Hepatocyte (in vitro differentiated cells): Measurements from ENCODE around the gene LRCH4. TPM values are rescaled to one million over a fixed set of nuclear protein-coding genes. Genes with fewer than 3 reads are reported as not detected.

Experiments used
- DNase-seq: peaks from one replicate; pipeline ENCODE4 v3.0.0-alpha.2; 2016; ENCODE audit warnings: low spot score
- H2AFZ ChIP-seq: fragments of 200-600 bp; sonication (generic); 2 replicates; pipeline ENCODE4 v1.6.0; 2016; ENCODE audit warnings: antibody characterized with exemption, mild to moderate bottlenecking
- H3K27ac ChIP-seq: fragments of 200-600 bp; sonication (generic); 2 replicates; pipeline ENCODE4 v1.5.1; 2016; ENCODE audit warnings: mild to moderate bottlenecking
- H3K27me3 ChIP-seq: fragments of 200-600 bp; sonication (generic); 2 replicates; pipeline ENCODE4 v1.6.1; 2016
- H3K36me3 ChIP-seq: fragments of 200-600 bp; sonication (generic); replicated peaks from 2 replicates; pipeline ENCODE4 v1.5.1; 2016; ENCODE audit warnings: low read depth; ENCODE audit not compliant: insufficient read depth
- H3K4me1 ChIP-seq: fragments of 200-600 bp; sonication (generic); 2 replicates; pipeline ENCODE4 v1.5.1; 2016; ENCODE audit warnings: mild to moderate bottlenecking, moderate library complexity; ENCODE audit not compliant: insufficient read depth
- H3K4me2 ChIP-seq: fragments of 200-600 bp; sonication (generic); 2 replicates; pipeline ENCODE4 v1.6.0; 2016
- H3K4me3 ChIP-seq: fragments of 200-600 bp; sonication (generic); 2 replicates; pipeline ENCODE4 v1.5.1; 2016; ENCODE audit warnings: mild to moderate bottlenecking
- H3K79me2 ChIP-seq: fragments of 200-600 bp; sonication (generic); 2 replicates; pipeline ENCODE4 v1.6.0; 2017; ENCODE audit warnings: mild to moderate bottlenecking
- H3K9me2 ChIP-seq: fragments of 200-600 bp; sonication (generic); replicated peaks from 2 replicates; pipeline ENCODE4 v1.6.0; 2017; ENCODE audit warnings: mild to moderate bottlenecking; ENCODE audit not compliant: insufficient read depth
- H3K9me3 ChIP-seq: fragments of 200-600 bp; sonication (generic); 2 replicates; pipeline ENCODE4 v1.5.1; 2016; ENCODE audit warnings: low read depth, mild to moderate bottlenecking
- H4K20me1 ChIP-seq: fragments of 200-600 bp; sonication (generic); 2 replicates; pipeline ENCODE4 v1.6.0; 2016; ENCODE audit warnings: mild to moderate bottlenecking; ENCODE audit not compliant: insufficient read depth, poor library complexity, severe bottlenecking
- EZH2 ChIP-seq: fragments of 200-600 bp; sonication (generic); IDR thresholded peaks from 2 replicates; pipeline ENCODE4 v1.6.1; 2016; ENCODE audit warnings: antibody characterized with exemption, mild to moderate bottlenecking, borderline replicate concordance
- EZH2phosphoT487 ChIP-seq: fragments of 200-600 bp; sonication (generic); IDR thresholded peaks from one replicate; pipeline ENCODE4 v1.6.1; 2018; ENCODE audit warnings: antibody characterized with exemption, mild to moderate bottlenecking, low read depth, moderate library complexity; ENCODE audit not compliant: unreplicated experiment, severe bottlenecking
- WGBS: methylation state at CpG from one replicate; pipeline ENCODE4 v1.1.6; 2016; ENCODE audit warnings: low lambda C conversion rate; ENCODE audit errors: missing lambda C conversion rate; 5-methylcytosine and 5-hydroxymethylcytosine counted together
- polyA plus RNA-seq: library from polyadenylated mRNA; unstranded; fragments of >200 nt; fragmentation: Nextera tagmentation; extraction: Ambion mirVana; gene quantifications from 2 replicates; pipeline ENCODE4 v1.2.1, GENCODE V29; 2016
- total RNA-seq: library from RNA; depleted of rRNA; stranded (reverse); fragments of >200 nt; gene quantifications from 2 replicates; pipeline ENCODE4 v1.2.3, GENCODE V29; 2014
- TF ChIP-seq, protein P1 (sequence below): fragments of 200-600 bp; sonication (generic); IDR thresholded peaks from 2 replicates; pipeline ENCODE4 v1.5.1; 2016; ENCODE audit warnings: antibody characterized with exemption, mild to moderate bottlenecking; ENCODE audit not compliant: poor library complexity

Gene LRCH4
- total and polyA plus RNA-seq, 2 experiments from 2014 or later = 40.3 to 105 TPM

DNA sequence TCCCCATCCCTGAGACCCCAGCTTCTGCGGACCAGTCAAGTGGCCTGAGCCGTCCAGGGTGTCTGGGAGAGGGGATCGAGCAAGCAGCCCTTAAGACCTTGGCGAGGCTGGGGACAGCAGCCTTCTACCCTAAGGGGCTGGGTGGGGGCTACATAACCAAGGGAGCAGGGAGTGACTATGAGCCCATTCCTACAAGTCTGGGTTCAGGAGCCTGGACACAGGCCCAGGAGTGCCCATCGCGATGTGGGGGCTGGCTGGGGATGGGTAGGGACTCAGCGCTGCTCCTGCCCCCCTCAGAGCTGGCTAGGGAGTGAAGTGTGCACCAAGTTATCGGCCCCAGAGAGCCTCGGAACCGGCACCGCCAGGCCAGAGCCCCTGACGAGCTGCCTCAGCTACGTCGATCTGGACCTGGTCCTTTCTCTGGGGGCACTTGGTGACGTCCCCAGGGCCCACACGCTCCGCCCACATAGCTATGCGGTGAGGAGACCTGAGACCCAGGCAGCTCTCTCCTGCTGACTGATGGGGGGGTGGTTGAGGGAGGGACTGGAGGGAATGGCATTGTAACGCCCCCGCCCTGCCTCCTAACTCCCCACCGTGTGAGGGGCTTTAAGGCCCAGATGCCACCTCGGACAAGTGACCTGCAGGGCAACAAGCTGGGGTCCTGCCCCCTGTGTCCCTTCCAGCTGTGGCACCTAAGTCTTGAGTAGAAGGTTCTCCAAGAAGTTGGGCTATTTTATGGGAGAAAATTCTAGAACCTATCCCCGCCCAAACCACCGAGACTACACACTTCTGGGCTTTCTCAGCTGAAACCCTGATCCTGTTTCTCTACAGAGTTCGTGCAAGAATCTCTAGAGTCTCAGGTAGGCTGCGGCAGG lies 14.7 kb downstream of the LRCH4 start:
- H3K36me3 ChIP-seq = no peaks in the 10 kb centered on the region
- H4K20me1 ChIP-seq = no peaks in the 10 kb centered on the region
- no peaks in the 10 kb centered on the region for H3K27me3 ChIP-seq
- peak overlapping the region; percentile 77 for H3K27ac ChIP-seq
- H3K79me2 ChIP-seq = no peaks in the 10 kb centered on the region
- H3K4me2 ChIP-seq = peak overlapping the region; percentile 51
- 59% methylated on average over 20 of the region's 26 CpGs for WGBS
- TF ChIP-seq EZH2phosphoT487 (no peak), EZH2 (no peak)
- TF ChIP-seq, protein P1, sequence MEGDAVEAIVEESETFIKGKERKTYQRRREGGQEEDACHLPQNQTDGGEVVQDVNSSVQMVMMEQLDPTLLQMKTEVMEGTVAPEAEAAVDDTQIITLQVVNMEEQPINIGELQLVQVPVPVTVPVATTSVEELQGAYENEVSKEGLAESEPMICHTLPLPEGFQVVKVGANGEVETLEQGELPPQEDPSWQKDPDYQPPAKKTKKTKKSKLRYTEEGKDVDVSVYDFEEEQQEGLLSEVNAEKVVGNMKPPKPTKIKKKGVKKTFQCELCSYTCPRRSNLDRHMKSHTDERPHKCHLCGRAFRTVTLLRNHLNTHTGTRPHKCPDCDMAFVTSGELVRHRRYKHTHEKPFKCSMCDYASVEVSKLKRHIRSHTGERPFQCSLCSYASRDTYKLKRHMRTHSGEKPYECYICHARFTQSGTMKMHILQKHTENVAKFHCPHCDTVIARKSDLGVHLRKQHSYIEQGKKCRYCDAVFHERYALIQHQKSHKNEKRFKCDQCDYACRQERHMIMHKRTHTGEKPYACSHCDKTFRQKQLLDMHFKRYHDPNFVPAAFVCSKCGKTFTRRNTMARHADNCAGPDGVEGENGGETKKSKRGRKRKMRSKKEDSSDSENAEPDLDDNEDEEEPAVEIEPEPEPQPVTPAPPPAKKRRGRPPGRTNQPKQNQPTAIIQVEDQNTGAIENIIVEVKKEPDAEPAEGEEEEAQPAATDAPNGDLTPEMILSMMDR = no peak
- peak; percentile 80 for DNase-seq
- no peak overlapping the region for H2AFZ ChIP-seq
- peaks cover 44% of the 10 kb centered on the region for H3K4me1 ChIP-seq
- H3K4me3 ChIP-seq = no peak overlapping the region
- no peaks in the 10 kb centered on the region for H3K9me3 ChIP-seq
- H3K9me2 ChIP-seq = no peaks in the 10 kb centered on the region

DNA sequence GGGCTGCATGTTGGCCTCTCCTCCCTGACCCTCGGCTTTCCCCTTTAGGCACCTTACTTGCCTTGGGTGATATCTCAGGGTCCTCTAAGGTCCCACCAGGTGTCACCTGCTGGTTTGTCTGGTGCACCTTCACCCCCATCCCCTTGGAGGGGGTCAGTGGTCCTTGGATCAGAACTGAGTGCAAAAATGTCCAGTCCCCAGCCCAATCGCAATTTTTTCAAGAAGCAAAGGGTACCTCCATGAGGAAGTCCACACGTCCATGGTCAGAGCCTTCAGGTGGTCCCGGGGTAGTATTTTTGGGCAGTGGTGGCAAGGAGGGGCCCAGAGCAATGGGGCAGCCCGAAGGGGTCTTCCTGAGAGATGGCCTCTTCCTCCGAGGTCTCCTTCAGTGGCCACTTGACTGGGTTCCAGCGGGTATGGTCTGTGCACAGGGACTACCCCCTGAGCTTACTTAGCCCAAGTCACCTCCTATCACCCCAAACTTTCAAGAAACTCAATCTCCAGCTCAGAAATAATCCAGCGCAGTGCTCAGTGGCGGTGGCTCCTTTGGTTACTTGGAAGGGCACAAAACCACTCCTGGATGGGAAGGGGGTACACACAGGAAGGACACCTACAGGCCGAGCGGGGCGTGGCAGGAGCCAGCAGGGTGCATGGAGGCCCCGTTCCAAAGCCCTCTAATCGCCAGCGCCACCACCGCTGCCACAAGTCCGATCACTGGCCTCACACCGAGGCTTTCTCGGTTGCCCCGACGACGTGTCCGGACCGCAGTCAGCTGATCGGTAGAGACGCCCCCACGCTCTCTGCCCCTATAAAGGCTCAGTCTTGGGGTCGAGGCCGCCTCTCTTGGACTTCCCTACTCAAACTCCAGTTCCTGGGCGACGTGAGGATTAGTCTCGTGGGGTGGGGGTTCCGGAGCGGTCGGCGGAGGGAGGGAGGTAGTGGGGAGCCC lies 16.8 kb downstream of the LRCH4 start:
- Histone ChIP-seq H3K9me2 (no peaks in the 10 kb centered on the region), H3K4me2 (peak overlapping the region; percentile 94), H3K4me1 (peaks cover 44% of the 10 kb centered on the region), H3K27ac (peak overlapping the region; percentile 70), H3K27me3 (no peaks in the 10 kb centered on the region), H3K36me3 (no peaks in the 10 kb centered on the region), H3K4me3 (no peak overlapping the region), H3K79me2 (no peaks in the 10 kb centered on the region), H2AFZ (peak overlapping the region; percentile 54), H3K9me3 (no peaks in the 10 kb centered on the region), H4K20me1 (no peaks in the 10 kb centered on the region)
- TF ChIP-seq EZH2phosphoT487 (no peak), EZH2 (no peak)
- TF ChIP-seq, protein P1 = peak; percentile 20
- peak; percentile 80 for DNase-seq
- WGBS = 26% methylated on average over 33 of the region's 36 CpGs

DNA sequence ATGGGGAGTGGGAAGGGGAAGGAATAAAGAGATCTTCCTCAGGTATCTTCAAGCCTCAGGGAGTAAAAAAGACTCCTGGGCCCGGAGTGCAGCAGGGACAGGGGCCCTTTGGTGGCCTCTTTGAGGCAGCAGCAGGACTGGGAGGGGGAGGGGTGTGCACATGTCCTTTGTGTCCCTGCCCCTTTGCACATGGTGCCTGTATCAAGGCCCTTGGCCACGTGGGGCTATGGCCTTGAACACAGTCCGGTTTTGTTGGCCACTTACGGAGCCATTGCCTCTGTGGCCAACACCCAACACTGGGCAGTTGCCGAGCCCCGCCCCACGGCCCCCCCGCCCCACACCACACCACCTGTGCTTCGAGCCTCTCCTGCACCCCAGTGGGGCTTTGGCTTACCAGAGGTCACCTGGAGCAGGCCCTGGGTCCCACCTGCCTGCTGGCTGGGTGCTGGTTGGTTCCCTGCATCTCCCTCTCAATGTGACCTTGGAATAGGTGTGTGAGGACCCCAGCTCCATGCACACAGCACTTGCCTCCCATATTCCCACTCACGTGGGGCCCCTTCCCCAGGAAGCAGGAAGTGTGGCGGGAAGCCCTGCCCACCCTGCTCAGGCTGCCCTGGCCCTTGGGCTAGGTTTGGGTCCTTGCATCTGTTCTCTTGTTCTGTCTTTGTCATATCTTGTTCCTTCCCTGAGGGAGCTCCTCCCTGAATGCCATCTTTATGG lies 17.6 kb downstream of the LRCH4 start:
- 81% methylated on average over 9 of the region's 11 CpGs for WGBS
- peak; percentile 62 for DNase-seq
- H3K4me2 ChIP-seq = peak overlapping the region; percentile 94

More for the DNA sequence above, 17.6 kb downstream of the LRCH4 start:
- Histone ChIP-seq H3K4me1 (peaks cover 44% of the 10 kb centered on the region), H3K79me2 (no peaks in the 10 kb centered on the region), H3K9me3 (no peaks in the 10 kb centered on the region), H3K27me3 (no peaks in the 10 kb centered on the region), H3K9me2 (no peaks in the 10 kb centered on the region), H3K27ac (peak overlapping the region; percentile 34), H3K4me3 (no peak overlapping the region), H2AFZ (no peak overlapping the region), H4K20me1 (no peaks in the 10 kb centered on the region), H3K36me3 (no peaks in the 10 kb centered on the region)
- TF ChIP-seq EZH2 (no peak), EZH2phosphoT487 (no peak)
- TF ChIP-seq, protein P1 = no peak
